ENCODE data around the gene ZNF366.

DNA sequence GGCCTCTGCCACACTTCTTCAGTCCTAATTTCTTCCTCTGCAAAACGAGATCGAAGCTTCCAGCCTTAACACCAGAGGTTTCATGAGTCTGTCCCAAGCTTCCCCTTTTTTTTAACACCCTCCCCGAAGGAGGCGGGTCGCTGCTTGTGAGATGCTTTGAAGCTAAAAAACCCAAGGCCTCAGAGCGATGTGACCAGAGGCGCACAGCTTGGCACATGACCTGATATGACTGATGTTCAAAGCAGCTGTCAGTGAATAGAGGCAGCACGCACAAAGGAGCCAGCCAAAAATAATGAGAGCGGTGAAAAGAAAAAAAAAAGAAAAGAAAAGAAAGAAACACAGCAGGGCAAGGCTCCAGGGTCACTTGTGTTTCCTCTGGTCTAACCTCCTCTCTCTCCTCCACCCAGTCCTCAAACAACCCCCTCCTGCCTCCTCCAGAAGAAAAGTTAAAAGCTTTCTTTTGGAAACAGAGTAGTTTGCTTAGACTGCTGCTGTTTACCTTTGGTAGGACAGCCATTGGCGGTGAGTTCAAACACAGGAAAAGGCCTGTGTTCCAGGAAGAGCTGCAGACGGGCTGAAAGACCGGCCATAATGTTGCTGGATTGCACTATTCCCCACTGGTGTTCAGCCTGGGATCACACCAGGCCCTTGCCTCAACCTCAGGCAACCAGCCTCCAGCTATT is 10.9 kb upstream of the ZNF366 start:
- no peak for TF ChIP-seq MAX (IDR thresholded peaks at IDR 0.05)
- no peak for TF ChIP-seq POLR2A (IDR thresholded peaks at IDR 0.05; ENCODE audit: borderline replicate concordance, extremely low read depth, insufficient read depth, insufficient read length)
- TF ChIP-seq, protein P1, sequence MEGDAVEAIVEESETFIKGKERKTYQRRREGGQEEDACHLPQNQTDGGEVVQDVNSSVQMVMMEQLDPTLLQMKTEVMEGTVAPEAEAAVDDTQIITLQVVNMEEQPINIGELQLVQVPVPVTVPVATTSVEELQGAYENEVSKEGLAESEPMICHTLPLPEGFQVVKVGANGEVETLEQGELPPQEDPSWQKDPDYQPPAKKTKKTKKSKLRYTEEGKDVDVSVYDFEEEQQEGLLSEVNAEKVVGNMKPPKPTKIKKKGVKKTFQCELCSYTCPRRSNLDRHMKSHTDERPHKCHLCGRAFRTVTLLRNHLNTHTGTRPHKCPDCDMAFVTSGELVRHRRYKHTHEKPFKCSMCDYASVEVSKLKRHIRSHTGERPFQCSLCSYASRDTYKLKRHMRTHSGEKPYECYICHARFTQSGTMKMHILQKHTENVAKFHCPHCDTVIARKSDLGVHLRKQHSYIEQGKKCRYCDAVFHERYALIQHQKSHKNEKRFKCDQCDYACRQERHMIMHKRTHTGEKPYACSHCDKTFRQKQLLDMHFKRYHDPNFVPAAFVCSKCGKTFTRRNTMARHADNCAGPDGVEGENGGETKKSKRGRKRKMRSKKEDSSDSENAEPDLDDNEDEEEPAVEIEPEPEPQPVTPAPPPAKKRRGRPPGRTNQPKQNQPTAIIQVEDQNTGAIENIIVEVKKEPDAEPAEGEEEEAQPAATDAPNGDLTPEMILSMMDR (IDR thresholded peaks at IDR 0.05 in 2 of 3, conservative IDR thresholded peaks at IDR 0.05 in 1 of 3; ENCODE audit: borderline replicate concordance in 1 of 3, insufficient read depth in 1 of 3, low read depth in 2 of 3, low read length in 2 of 3), result no peak
- no peak for TF ChIP-seq ZNF274 (IDR thresholded peaks at IDR 0.05; ENCODE audit: low read depth, low read length)
